Measurements from ENCODE around the gene SMCO2. TPM values are rescaled to one million over a fixed set of nuclear protein-coding genes. Genes with fewer than 3 reads are reported as not detected.
A peak's percentile ranks its signal among the peaks of the same experiment; 100 is the strongest.
"Not testable (repeated sequence)": the region's sequence is repeated elsewhere in the genome, so short reads cannot be mapped to it uniquely, and the experiment has no call there.

The SMCO2 gene
- total RNA-seq, 5 donors from 2014 or later (not counting 1 experiment from before 2014, with no cell fraction given) = not detected

- Histone ChIP-seq H3K4me3 (ENCODE audit: control insufficient read depth in 1 of 2, extremely low read depth in 1 of 2, low read length in 1 of 2) (no peak overlapping the region), H3K9me3 (no peaks in the 10 kb centered on the region), H3K36me3 (ENCODE audit: control insufficient read depth in 2 of 2, extremely low read depth in 1 of 2, insufficient read depth in 1 of 2, low read length in 1 of 2) (no peaks in the 10 kb centered on the region), H3K27ac (ENCODE audit: low read length) (no peak overlapping the region), H3K4me1 (ENCODE audit: control insufficient read depth in 1 of 2, extremely low read depth in 1 of 2, insufficient read depth in 2 of 2, low read length in 2 of 2) (peaks cover 10 to 27% of the 10 kb centered on the region in 2 experiments), H3K27me3 (replicated peaks in 1 of 2; ENCODE audit: control insufficient read depth in 2 of 2, extremely low read depth in 1 of 2, insufficient read depth in 2 of 2, low read length in 1 of 2) (peaks cover 0 to 2% of the 10 kb centered on the region in 2 experiments)
- ChIA-PET CTCF (no interaction called here), POLR2A (no interaction called here)
- H3K36me3 Mint-ChIP-seq = no peaks in the 10 kb centered on the region
- WGBS (ENCODE audit: insufficient coverage) = 65% methylated on average over 4 of the region's 8 CpGs
- ATAC-seq (replicated peaks in 1 of 4) = no peak
- H3K27me3 Mint-ChIP-seq = peaks cover 1 to 6% of the 10 kb centered on the region in 2 donors
- H3K9me3 Mint-ChIP-seq = no peaks in the 10 kb centered on the region
- no peak overlapping the region for H3K4me3 Mint-ChIP-seq
- peaks cover 21 to 29% (median 25%) of the 10 kb centered on the region in 3 donors for H3K4me1 Mint-ChIP-seq
- DNase-seq = no peak
- no peak overlapping the region for H3K27ac Mint-ChIP-seq
Observed at GRCh38 chr12:27537855-27538675, 91.5 kb downstream of the SMCO2 start.

DNA sequence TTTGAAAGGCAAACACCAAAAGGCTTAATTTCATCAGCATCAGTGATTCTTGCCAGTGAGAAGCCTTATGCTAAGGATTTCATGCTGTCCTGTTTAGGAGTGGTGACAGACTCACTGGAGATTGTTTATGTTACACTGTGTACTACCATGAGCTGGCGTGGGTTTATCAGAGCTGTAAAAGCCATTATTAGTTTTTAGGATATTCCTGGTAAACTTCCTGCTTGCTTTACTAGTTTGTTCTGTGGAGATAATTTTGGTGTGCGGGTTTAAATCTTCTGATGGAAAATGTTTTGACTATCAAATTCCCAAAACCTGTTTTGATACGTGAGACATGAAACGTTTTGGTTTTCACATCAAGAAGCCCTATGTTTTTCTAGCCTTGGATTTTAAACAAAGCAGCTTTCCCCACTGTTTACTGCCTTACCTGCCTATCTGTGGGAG, 92.7 kb downstream of the SMCO2 start:
- peaks cover 0 to 2% of the 10 kb centered on the region in 2 experiments for H3K27me3 ChIP-seq (replicated peaks in 1 of 2; ENCODE audit: control insufficient read depth in 2 of 2, extremely low read depth in 1 of 2, insufficient read depth in 2 of 2, low read length in 1 of 2)
- Mint-ChIP-seq H3K4me1 (peaks cover 12 to 18% (median 15%) of the 10 kb centered on the region in 3 donors), H3K9me3 (no peaks in the 10 kb centered on the region), H3K27ac (no peak overlapping the region), H3K4me3 (no peak overlapping the region), H3K36me3 (peaks cover under 1% of the 10 kb centered on the region), H3K27me3 (peaks cover 1 to 7% of the 10 kb centered on the region in 2 donors)
- H3K27ac ChIP-seq (ENCODE audit: low read length) = no peak overlapping the region
- ATAC-seq (replicated peaks in 1 of 4) = no peak
- WGBS (ENCODE audit: insufficient coverage) = 100% methylated on average over 2 of the region's 4 CpGs
- no peaks in the 10 kb centered on the region for H3K36me3 ChIP-seq (ENCODE audit: control insufficient read depth in 2 of 2, extremely low read depth in 1 of 2, insufficient read depth in 1 of 2, low read length in 1 of 2)
- no peaks in the 10 kb centered on the region for H3K9me3 ChIP-seq
- ChIA-PET POLR2A (no interaction called here), CTCF (no interaction called here)
- no peak overlapping the region for H3K4me3 ChIP-seq (ENCODE audit: control insufficient read depth in 1 of 2, extremely low read depth in 1 of 2, low read length in 1 of 2)
- no peak for DNase-seq
- H3K4me1 ChIP-seq (ENCODE audit: control insufficient read depth in 1 of 2, extremely low read depth in 1 of 2, insufficient read depth in 2 of 2, low read length in 2 of 2) = peaks cover 4 to 19% of the 10 kb centered on the region in 2 experiments

DNA sequence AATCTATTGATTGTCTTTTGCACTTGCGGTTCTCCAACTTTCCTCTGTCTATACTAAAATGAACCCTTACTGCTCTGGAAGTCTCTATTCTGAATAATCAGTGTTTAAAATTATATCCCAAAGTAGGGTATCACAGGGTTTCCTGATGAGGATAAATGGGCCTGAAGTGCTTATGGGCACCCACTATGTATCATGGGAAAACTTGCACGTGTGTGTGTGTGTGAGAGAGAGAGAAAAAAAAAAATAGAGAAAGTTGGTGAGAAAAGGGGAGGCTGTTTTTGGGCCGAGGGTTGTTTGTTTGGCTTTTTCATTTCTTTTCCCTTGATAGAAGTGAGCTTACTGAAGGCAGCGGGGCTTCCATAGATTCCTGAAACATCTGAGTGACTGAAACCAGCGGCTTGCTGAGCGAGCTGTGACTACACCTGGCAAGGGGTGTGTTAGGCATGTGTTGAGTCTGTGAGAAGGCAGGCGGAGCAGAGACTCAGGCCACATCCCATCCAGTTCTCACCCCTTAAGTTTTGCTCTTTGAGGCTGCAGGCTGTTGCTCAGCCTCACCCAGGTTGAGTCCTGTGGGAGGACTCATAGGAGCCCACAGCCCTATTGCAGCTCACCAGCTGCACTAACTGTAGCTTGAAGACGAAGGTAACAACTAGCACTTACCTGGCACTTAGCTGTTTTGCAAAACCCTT, 94.6 kb downstream of the SMCO2 start:
- Histone ChIP-seq H3K36me3 (ENCODE audit: control insufficient read depth in 2 of 2, extremely low read depth in 1 of 2, insufficient read depth in 1 of 2, low read length in 1 of 2) (no peaks in the 10 kb centered on the region), H3K4me1 (ENCODE audit: control insufficient read depth in 1 of 2, extremely low read depth in 1 of 2, insufficient read depth in 2 of 2, low read length in 2 of 2) (peaks cover 0 to 8% of the 10 kb centered on the region in 2 experiments), H3K4me3 (ENCODE audit: control insufficient read depth in 1 of 2, extremely low read depth in 1 of 2, low read length in 1 of 2) (no peak overlapping the region), H3K27ac (ENCODE audit: low read length) (no peak overlapping the region), H3K27me3 (replicated peaks in 1 of 2; ENCODE audit: control insufficient read depth in 2 of 2, extremely low read depth in 1 of 2, insufficient read depth in 2 of 2, low read length in 1 of 2) (peaks cover 0 to 2% of the 10 kb centered on the region in 2 experiments), H3K9me3 (no peaks in the 10 kb centered on the region)
- Mint-ChIP-seq H3K9me3 (no peaks in the 10 kb centered on the region), H3K4me1 (peaks cover under 1 to 10% (median 2%) of the 10 kb centered on the region in 3 donors), H3K27ac (no peak overlapping the region), H3K27me3 (peaks cover 1 to 11% of the 10 kb centered on the region in 2 donors), H3K4me3 (no peak overlapping the region), H3K36me3 (peaks cover 5% of the 10 kb centered on the region)
- no peak for DNase-seq
- ChIA-PET POLR2A (no interaction called here), CTCF (no interaction called here)
- no peak for ATAC-seq (replicated peaks in 1 of 4)
- 78% methylated on average over 4 of the region's 8 CpGs for WGBS (ENCODE audit: insufficient coverage)

- Mint-ChIP-seq H3K27ac (no peak overlapping the region), H3K36me3 (peaks cover 5% of the 10 kb centered on the region), H3K4me3 (no peak overlapping the region), H3K9me3 (no peaks in the 10 kb centered on the region), H3K4me1 (peaks cover 0 to 10% (median 2%) of the 10 kb centered on the region in 3 donors), H3K27me3 (peaks cover 1 to 11% of the 10 kb centered on the region in 2 donors)
- ChIA-PET CTCF (no interaction called here), POLR2A (no interaction called here)
- no peak overlapping the region for H3K27ac ChIP-seq (ENCODE audit: low read length)
- DNase-seq (no peak), ATAC-seq (replicated peaks in 1 of 4) (no peak)
- WGBS (ENCODE audit: insufficient coverage) = no CpG with 5 or more reads among the region's 5 CpGs
- H3K36me3 ChIP-seq (ENCODE audit: control insufficient read depth in 2 of 2, extremely low read depth in 1 of 2, insufficient read depth in 1 of 2, low read length in 1 of 2) = no peaks in the 10 kb centered on the region
- no peak overlapping the region for H3K4me3 ChIP-seq (ENCODE audit: control insufficient read depth in 1 of 2, extremely low read depth in 1 of 2, low read length in 1 of 2)
- peaks cover 0 to 5% of the 10 kb centered on the region in 2 experiments for H3K27me3 ChIP-seq (replicated peaks in 1 of 2; ENCODE audit: control insufficient read depth in 2 of 2, extremely low read depth in 1 of 2, insufficient read depth in 2 of 2, low read length in 1 of 2)
- peaks cover 0 to 8% of the 10 kb centered on the region in 2 experiments for H3K4me1 ChIP-seq (ENCODE audit: control insufficient read depth in 1 of 2, extremely low read depth in 1 of 2, insufficient read depth in 2 of 2, low read length in 2 of 2)
- no peaks in the 10 kb centered on the region for H3K9me3 ChIP-seq
Observed at GRCh38 chr12:27542628-27543027, 96.1 kb downstream of the SMCO2 start.

- DNase-seq; H3K4me1 ChIP-seq (ENCODE audit: control insufficient read depth in 1 of 2, extremely low read depth in 1 of 2, insufficient read depth in 2 of 2, low read length in 2 of 2); H3K9me3 Mint-ChIP-seq; H3K9me3 ChIP-seq; H3K4me3 Mint-ChIP-seq; H3K36me3 Mint-ChIP-seq; ATAC-seq (replicated peaks in 1 of 4); H3K27me3 ChIP-seq (replicated peaks in 1 of 2; ENCODE audit: control insufficient read depth in 2 of 2, extremely low read depth in 1 of 2, insufficient read depth in 2 of 2, low read length in 1 of 2); H3K4me3 ChIP-seq (ENCODE audit: control insufficient read depth in 1 of 2, extremely low read depth in 1 of 2, low read length in 1 of 2); CTCF ChIA-PET; POLR2A ChIA-PET; H3K36me3 ChIP-seq (ENCODE audit: control insufficient read depth in 2 of 2, extremely low read depth in 1 of 2, insufficient read depth in 1 of 2, low read length in 1 of 2); H3K27ac ChIP-seq (ENCODE audit: low read length): not testable (repeated sequence)
- no CpG with 5 or more reads among the region's 1 CpG for WGBS (ENCODE audit: insufficient coverage)
- peak overlapping the region in 1 of 2 donors; percentile 34 for H3K27ac Mint-ChIP-seq
- peaks cover 4 to 11% of the 10 kb centered on the region in 2 donors for H3K27me3 Mint-ChIP-seq
- H3K4me1 Mint-ChIP-seq = peaks cover 0 to 11% (median 3%) of the 10 kb centered on the region in 3 donors
Observed at GRCh38 chr12:27544858-27545257, 98.3 kb downstream of the SMCO2 start.

DNA sequence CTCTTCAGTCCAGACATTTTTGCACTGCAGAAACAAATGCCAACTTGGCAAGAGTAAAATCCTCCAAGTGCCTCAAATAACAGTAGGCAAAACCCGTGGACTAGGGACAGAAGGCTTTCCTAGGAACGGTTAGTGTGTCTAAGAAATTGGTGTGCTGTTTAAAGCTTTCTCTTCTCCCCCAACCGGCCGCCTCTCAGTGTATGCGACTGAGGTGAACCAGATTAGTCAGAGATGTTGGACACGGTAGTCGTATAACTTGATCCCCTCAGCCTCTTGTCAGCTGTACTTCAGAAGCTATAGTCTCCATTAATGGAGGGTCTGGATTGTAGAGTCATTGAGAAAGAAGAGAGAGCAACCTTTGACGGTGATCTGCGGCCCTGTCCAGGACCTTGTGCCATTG, 99.1 kb downstream of the SMCO2 start:
- ATAC-seq (replicated peaks in 1 of 4) (no peak), DNase-seq (no peak)
- no peaks in the 10 kb centered on the region for H3K36me3 ChIP-seq (ENCODE audit: control insufficient read depth in 2 of 2, extremely low read depth in 1 of 2, insufficient read depth in 1 of 2, low read length in 1 of 2)
- no peaks in the 10 kb centered on the region for H3K4me1 ChIP-seq (ENCODE audit: control insufficient read depth in 1 of 2, extremely low read depth in 1 of 2, insufficient read depth in 2 of 2, low read length in 2 of 2)
- ChIA-PET CTCF (no interaction called here), POLR2A (no interaction called here)
- no peak overlapping the region for H3K27ac ChIP-seq (ENCODE audit: low read length)
- no peak overlapping the region for H3K27ac Mint-ChIP-seq
- H3K9me3 ChIP-seq = no peaks in the 10 kb centered on the region
- H3K36me3 Mint-ChIP-seq = peaks cover 5% of the 10 kb centered on the region
- peaks cover 0 to 11% (median 3%) of the 10 kb centered on the region in 3 donors for H3K4me1 Mint-ChIP-seq
- peaks cover 0 to 10% of the 10 kb centered on the region in 2 experiments for H3K27me3 ChIP-seq (replicated peaks in 1 of 2; ENCODE audit: control insufficient read depth in 2 of 2, extremely low read depth in 1 of 2, insufficient read depth in 2 of 2, low read length in 1 of 2)
- H3K9me3 Mint-ChIP-seq = no peaks in the 10 kb centered on the region
- peaks cover 4 to 11% of the 10 kb centered on the region in 2 donors for H3K27me3 Mint-ChIP-seq
- H3K4me3 ChIP-seq (ENCODE audit: control insufficient read depth in 1 of 2, extremely low read depth in 1 of 2, low read length in 1 of 2) = no peak overlapping the region
- no peak overlapping the region for H3K4me3 Mint-ChIP-seq
- 94% methylated on average over 2 of the region's 9 CpGs for WGBS (ENCODE audit: insufficient coverage)
